COLO668 (cell line): ENCODE data around the gene TFEB.

Experiments
- DNase-seq: peaks from one replicate; lab custom pipeline; 2025; ENCODE audit not compliant: unreplicated experiment; lab: John Stamatoyannopoulos, UW

TFEB gene

DNA sequence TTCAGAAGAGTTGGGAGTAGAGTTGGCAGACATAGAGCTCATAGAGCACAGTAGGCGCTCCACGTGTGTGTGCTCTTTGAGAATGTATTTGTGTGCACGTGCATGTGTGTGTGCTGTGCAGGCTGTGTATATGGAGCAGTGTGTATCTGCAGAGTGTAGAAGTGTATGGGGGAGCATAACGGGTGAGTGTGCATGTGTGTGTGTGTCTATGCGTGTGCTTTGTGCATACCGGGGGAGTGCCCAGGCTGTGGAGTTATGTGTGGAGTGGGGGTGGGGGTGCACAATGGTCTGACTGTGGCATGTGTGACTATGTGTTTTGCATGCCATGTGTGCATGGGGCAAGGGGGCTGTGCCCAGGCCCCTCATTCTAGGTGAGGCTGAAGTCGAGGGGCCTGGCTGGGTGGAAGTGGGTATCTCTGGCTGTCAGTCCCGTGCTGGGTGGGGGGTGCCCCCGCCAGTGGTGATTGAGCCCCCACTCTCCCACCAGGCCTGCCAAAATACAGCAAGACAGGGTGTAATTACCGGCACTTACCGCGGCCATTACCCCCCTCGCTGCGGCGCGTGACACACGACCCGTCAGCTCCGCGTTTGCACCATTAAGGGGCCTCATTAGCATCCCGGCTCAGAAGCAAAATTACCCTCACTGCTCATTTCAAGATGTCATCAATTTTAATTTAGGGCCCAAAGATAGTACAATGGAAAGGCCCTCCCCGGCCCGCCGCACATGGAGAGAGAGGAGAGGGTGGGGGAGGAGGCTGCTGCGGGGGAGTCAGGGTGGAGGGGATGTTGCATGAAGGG is 58.1 kb downstream of the TFEB start:
- no peak for DNase-seq

DNA sequence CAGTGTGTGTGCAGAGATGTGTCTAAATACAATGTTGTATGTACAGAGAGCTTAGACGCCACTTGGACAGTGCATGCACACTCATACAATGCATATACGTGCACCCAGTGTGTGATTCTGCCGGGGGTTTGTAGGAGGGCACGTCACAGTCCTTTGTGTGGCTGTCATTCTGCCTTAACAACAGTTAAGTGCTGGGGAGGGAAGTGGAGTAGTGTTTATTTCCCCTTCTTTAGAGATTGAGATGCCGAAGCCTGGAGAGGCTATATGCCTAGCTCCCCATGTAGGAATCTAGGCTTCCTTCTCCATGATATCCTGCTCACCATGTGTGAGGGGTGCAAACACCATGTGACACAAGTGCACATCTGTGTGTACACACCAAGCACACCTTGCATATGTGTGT is 59.0 kb downstream of the TFEB start:
- DNase-seq: no peak

DNA sequence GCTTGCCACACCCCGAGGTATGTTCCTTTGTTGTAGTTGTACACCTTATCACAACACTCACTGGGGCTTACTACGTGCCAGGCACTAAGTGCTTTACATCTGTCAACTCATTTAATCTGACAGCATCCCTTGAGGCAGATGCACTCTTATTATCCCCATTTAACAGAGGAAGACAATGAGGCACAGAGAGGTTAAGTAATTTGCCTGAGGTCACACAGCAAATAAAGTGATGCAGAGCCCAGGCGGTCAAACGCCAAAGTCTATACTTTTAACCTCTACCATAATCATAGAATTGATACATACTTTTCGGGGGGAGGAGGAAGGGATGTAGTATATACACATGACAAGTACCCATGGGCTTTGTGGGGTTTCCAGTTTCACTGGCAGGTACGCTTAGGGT is 59.4 kb downstream of the TFEB start:
- no peak for DNase-seq

DNA sequence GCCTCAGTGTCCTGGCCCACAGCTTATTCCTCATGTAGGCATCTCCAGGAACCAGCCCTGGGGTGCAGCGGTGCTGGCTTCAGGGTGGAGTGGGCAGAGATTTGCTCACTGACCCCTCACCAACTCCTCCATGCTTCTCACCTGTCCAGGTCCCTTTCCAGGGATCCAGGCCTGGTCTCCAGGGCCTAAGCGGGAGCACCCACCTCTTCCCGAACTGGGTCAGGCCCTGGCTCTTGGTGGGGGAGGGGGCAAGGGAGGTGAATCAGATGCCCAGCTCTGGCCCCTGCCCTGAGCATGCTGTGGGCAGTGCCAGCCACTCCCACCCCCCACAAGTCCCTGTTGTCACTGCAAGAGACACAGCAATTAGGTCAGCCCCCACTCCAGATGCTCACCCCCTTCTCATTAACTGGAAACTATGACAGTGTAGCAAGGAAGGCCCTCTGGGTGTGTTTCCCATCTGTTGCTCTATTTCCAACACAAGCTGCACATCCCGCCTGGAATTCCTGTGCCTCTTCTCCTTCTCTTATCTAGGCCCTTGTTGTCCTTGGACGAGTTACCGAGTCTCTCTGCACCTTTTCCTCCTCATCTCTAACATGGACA is 60.1 kb downstream of the TFEB start:
- no peak for DNase-seq

DNA sequence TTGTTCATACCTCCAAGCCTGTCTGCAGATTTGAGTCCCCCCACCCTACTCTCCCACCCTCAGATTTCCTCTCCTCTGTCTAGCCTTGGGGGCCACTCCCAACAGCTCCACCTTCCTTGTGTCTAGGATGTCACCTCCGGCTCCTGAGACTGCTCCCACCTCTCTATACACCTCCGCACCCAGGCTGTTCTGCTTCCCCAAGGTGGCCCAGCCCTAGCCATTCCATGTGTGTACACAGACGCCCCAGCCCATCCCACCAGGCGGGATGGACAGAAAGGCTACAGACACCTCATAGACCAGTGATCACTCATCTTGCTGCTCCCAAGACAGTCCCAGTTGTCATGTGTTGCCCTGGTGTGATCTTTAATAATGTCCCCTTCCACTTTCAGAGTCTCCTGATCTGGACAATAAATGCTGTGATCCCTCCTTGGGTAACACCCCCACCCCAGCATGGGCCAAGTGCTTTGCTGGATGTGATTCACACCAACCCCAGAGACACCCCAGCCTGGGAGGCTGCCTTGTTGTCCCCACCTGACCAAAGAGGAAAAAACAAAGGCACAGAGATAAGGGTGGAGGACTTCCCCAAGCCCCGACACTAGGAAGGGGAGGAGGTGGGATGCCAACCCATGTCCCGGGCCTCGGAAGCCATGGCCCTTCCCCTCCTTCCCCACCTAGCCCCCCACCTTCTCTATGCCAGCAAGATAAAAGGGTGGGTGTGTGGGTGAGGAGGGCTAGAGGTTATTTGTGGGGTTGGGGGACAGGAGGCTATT is 61.0 kb downstream of the TFEB start:
- no peak for DNase-seq

DNA sequence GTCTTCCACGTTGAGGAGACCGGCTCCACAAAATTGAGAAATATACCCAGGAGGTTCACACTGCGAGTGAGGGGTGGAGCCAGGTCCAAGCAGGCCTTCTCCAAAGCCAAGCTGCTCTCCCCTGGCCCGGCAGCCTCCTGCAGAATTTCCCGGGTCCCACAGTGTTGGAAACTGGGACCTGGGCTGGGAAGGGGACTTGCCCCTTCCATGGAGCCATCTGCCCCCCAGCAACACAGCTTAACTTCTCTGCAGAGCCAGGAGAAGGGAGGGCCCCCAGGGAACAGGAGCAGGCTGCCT is 61.8 kb downstream of the TFEB start:
- no peak for DNase-seq

DNA sequence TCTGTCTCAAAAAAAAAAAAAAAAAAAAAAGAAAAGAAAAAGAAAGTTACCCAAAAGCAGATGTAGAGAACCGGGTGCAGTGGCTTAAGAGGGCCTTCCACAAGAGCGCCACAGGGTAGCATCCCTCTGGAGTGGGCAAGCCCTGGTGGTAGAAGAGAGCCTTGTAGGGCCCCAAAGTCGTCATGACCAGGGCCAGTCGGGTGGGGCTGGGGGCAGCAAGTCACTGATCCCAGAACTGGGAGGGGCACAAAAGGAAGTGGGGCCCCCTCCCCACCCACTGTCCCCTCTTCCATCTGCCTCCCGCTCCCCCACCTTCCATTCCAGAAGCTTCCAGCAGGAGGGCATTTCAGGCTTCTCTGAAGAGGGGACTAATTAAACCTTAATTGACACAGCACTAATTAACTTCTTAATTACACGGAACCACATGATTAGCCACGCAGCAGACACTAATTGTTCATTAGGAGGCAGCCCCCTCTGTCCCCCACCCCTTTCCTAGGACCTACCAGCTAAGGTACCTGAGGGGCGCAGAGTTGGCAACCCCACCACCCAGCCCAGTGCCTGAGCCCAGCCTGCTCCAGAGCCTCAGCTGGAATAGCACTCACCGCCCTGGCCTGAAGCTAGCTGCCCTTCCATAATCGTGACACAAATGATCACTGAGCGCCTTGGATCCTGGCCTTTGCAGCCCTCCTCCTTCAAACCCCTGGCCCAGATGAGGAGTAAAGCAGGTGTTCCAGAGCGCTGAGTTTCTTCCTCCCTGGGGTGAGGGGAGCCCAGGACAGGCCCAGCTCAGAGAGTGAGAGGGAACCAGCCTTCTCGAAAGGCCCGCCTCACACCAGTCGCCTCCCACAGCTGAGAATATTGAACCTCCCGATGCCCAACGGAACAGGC is 62.3 kb downstream of the TFEB start:
- no peak for DNase-seq

DNA sequence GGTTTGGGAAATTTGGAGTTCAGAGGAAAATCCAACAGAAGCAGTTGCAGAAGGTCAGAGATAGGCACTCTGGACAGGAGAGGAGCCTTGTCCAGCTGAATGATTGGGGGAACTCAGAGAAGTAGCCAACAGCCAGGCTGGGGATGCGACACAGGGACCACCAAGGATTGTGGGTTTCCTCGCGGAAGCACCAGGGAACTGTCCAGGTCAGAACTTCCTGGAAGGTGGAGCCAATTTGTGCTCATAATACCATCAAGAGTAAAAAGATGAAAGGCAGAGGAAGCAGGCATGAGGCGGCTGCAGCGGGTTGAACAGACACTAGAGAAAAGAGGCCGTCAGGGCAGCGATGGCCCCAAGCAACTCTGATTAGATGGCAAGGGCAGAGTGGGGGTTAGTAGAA is 63.4 kb downstream of the TFEB start:
- no peak for DNase-seq

DNA sequence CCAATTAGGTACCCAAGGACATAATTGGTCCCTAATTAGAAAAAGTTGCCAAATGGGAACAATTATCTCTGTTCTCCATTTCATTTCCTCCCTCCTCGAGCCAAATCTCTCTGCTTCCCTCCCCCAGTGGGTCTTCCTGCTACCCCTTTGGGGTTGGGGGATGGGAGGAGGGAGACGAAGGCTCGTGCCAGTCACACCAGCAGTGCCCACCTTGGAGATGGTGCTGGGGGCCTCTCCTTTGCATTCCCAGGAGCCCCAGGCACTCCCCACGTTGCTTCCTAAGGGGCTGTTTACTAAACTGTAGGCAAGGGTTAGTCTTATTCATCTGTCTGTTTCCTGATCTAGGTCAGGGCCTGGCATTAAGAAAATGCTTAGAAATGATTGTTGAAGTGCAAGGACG is 64.0 kb downstream of the TFEB start:
- no peak for DNase-seq

DNA sequence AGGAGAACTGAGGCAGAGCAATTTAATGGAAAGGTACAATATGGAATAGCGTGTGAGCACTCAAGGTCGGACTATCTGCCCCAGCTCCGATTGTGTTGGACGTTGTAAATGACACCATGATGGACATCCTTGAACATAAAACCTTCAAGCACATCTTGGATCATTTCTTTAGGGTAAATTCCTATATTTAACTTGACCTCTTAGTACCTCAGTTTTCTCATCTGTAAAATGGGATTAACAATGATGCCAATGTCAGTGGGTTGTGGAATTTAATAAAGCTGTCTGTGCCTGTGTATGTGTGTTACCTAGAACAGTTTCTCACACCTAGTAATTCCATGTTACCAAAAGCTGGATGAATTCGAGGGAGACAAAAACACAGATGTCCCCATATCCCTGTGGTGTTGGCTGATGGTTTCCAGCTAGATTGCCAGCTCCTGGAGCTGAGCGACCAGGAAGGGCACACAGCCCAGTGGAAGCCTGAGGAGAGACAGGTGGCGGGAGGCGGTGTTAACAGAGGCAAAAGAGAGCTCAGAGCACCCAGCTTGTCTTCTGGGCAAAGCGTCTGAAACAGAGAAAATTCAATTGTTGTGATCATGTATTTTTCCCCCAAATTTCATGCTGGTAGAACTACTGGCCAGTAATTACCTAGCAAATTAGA is 64.6 kb downstream of the TFEB start:
- no peak for DNase-seq

DNA sequence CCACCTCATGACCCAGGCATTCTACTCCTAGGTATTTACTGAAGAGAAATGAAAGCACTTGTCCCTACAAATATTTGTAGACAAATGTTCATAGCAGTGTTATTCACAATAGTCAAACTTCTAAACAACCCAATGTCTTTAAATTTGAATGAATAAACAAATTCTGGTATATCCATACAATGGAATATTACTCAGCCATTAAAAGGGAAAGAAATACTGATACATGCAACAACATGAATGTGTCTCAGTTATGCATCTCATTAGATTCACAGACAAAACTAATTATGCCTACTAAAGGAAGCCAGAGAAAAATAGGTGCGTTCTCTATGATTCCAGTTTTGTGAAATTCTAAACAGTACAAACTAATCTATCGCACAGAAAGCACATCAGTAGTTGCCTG is 66.4 kb downstream of the TFEB start:
- no peak for DNase-seq

DNA sequence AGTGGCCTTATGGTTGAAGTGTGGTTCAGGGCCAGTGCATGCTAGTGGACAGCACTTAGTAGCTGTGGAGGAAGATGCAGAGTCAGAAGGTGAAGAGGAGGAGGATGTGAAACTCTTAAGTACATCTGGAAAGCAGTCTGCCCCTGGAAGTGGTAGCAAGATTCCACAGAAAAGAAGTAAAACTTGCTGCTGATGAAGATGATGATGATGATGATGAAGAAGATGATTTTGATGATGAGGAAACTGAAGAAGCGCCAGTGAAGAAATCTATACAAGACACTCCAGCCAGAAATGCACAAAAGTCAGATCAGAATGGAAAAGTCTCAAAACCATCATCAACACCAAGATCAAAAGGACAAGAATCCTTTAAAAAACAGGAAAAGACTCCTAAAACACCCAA is 68.2 kb downstream of the TFEB start:
- DNase-seq: no peak

DNA sequence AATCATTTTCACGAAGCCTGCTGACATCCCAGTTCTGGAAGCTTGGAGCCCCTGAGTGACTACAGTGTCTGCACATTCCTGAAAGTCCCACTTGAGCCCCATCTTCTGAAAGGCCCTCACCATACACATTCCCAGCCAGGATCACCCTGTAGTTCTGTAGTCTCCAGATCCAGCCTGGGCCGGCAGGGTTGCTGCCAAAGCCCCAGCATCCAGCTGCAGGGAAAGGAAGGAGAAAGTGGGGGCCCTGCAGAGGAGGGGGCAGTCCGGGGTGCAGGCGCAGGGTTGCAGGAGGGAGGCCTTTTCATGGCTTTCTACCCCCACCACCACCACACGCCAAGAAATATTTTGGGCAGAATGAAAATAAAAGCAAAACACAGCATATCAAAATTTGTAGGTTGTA is 71.1 kb downstream of the TFEB start:
- DNase-seq: no peak

DNA sequence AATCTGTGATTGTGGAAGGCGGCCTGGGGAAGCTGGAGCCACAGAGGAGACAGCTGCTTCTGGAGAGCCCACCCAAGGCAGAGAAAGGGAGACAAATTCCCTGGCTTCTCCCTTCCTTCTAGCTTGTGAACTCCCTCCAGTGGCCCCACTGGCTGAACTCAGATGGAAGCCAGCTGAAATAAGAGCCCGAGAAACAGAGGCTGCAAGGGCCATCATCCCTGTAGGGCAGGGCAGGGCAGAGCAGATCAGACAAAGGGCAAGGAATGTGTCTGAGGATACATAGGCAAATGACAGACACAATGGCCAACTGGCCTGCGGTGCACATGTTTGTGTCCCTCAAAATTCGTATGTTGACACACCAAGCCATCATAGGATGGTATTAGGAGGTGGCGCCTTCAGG is 71.8 kb downstream of the TFEB start:
- DNase-seq: no peak

DNA sequence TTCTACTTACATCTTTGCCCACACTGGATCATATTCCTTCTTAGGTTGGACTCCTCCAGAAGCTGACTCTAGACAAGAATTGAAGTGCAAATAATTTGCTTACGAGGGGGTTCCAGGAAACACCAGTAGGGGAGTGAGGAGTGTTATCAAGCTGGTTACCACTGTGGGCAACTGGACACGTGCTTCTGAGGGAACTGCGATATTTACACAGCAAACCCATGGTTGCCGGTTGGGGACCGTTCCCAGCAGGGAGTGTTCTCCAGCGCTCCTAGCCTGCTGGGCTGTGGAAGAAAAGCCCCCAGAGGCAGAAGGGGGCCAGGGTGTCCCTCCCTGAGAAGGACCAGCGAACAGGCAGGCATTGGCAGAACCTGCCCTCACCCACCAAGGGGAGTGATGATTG is 75.5 kb downstream of the TFEB start:
- peak; percentile 6 for DNase-seq

DNA sequence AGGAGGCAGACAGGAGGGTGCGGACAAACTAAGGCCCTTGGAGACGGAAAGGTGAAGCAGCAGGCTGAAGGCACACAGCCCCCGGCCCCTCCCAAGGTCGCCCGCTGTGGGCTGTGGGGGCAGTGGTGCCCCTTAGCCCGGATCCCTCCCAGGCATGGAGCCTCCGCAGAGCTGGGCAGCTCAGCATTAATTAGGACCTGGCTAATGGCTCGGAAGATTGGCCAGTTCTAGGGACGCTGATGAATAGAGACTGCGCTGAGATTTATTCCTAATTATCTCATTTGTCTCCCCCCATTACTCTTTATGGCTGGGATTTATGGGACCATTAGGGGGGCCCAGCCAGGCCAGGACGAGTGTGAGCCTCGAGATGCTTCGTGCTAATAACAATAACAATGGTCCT is 76.8 kb downstream of the TFEB start:
- no peak for DNase-seq

DNA sequence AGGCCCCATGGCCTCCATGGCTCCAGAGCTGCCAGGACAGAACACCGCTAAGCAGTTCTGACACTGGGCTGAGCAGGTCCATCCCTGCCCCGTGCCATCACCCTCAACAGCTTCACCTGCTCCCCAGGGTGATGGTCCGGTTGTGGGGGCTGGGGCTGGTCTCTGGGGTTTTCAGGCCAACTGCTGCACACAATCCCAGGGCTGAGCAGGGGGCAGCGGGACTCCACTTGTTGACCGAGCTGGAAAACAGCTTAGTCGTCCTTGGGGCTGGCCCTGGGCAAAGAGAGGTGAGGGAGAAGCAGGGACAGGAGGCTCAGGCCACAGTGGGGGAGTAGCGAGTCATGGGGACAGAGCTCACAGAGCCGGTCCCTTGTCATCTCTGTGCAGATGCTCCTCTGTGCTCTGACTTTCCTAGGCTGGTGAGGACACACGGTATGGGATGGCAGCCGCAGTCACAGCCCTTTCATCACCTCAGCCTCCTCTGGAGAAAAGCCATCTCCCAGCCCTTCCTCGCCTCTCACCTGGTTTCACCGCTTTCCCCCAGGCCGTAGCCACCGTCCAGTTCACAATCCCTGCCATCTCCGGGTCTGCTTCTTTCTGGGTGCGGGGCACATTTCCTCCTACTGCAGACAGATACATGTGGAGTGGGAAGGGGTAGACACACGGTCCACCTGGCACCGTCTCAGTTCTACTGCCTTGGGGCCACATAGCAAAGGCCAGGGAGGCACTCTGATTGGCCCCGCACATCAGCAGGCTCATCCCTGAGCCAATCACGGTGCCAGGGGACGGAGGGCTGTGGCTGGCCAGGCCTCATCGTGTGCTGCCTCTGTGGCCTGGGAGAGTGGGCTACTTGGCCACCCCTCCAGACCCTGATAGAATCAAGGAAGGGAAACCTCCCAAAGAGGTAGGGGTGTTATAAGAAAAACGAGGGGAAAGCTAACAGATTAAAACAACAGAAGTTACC is 78.0 kb downstream of the TFEB start:
- no peak for DNase-seq

DNA sequence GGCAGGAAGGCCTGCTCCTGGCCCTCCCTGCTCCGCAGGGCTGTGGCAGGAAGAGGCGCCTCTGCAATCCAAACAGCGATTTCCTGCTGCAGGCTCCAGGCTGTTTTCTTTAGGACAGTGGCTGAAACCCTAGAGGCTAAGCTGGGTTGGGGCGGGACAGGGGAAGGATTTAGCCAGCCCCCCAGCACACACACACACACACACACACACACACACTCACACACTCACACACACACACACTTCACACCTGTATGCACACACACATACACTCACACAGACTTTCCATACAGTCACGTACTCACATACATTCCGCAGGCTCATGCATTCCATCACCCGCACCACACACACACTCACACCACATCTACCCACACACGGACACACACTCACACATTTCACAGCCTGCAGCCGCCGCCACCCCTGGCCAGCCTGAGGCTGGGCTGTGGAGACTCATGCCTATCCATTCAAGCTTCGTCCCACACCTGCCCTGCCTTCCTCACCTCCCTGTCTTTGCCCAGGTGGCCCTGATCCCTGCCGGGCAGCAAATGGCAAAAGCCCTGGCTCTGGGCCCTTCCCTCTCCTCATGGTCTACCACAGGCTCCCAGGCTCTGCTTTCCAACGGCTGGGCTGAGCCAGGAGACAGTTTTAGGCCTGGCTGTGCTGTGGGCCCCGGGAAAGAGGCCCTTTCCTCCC is 79.3 kb downstream of the TFEB start:
- DNase-seq: no peak

DNA sequence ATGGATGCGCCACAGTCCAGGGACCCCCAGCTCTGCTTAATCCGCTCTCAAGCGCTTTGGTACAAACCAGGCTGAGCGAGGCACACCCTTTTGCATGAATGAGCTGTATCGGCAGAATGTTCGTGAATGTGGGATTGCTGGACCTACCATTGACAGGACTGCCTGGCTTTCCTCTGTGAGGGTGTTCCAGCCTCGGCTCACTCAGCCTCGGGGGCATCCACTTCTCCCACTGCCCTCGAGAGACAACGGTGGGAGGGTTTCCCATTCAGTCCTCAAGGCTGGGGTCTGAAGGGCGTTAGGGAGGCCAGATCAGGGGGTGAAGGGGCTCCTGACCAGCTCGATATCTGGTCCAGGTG is 79.8 kb downstream of the TFEB start:
- DNase-seq: no peak
